NCI-H446 treated with DMSO at 0.1 percent for 48 hours (cell line): ENCODE data around the gene NDC80.
"Not testable (repeated sequence)": the region's sequence is repeated elsewhere in the genome, so short reads cannot be mapped to it uniquely, and the experiment has no call there.

ENCODE experiments used
- DNase-seq: peaks from one replicate; lab custom pipeline; 2025; lab: John Stamatoyannopoulos, UW

The NDC80 gene

DNA sequence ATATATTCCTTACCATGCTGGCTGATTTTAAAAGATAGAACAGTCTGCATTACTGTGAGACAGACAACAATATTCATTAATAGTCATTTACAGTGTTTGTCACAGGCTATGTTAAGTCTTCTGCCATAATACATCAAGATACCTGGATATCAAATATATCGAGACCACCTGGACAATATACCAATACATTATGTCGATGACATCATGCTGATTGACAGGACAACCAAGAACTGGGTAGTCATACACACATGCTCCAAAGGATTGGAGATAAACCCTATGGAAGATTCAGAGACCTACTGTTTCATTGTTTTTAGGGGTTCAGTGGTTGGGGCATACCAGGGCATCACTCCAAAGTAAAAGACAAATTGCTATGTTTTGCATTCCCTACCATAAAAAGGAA lies 57.6 kb downstream of the NDC80 start:
- DNase-seq, result no peak

DNA sequence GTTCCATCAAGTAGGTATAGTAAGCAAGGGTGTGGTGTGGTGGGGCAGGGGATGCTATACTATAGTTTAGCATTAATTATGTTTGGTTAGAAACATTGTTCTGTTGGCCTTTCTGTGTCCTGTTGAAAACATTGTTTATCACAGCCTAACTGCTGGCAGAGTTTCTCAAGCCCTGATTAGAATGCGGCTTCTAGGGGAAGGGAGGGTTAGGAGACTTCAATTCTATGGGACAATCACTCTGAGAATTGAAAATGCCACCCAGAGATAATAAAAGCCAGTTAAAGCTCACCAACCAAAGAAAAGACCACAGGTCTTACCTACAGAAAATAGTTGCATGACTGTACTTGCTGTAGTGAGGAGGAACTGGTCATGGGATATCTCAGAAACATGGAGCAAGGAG lies 64.2 kb downstream of the NDC80 start:
- DNase-seq, result no peak

- DNase-seq, result no peak
Measured at GRCh38 chr18:2636126-2636631, 64.8 kb downstream of the NDC80 start.

DNA sequence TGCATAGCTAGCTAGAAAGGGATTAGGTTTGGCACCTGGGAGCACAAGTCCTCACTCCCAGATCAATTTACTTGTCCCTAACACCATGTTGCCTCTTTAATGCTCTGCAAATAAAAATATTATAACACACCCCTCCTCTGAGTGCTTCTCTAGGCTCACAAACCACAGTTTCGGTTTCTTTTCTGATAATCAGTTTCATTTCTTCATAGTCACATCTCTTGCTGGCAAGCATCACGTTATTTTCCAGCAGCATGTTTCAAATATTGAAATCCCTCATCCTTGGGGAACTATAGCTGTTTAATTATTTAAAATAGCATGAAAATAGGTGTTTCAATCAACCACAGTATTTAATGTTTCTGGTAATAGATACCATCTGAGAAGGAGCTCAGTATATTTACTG lies 70.3 kb downstream of the NDC80 start:
- DNase-seq, result no peak

GRCh38 chr18:2642771-2643170 lies 71.4 kb downstream of the NDC80 start:
- no peak for DNase-seq

DNA sequence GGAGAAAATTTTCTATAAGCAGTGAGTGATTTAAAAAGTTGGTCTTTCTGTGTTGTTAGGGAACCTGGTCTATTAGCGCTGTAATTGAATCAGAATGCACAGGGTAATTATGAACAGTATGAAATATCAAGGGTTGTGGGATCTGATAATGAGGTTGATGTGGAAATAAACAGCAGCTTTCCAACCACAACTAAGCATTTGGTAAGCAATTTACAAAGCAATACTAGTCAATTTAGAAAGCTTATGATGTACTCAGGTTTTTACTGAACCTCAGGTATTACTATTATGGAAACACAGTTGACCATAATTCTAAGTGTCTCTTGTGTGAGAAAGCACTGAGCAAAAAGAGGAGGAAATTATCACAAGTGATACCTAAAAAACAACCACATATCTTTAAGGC lies 73.2 kb downstream of the NDC80 start:
- no peak for DNase-seq

DNA sequence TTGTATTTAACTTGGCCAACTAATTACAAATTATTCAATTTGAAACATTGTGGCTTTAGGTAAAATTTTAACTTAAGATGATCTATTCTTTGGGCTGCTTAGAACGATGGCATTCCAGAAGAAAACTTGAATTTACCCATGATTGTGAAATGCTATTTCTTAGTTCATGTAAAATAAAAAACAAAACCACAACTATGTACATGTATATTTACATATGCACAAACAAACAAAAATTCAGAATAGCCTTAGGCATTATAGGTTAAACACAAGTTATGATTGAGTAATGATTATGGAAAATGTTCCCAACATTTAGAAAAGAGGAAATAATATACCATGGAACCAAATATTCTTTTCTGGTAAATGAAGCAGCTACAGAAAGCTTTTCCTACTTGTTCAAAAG lies 80.6 kb downstream of the NDC80 start:
- no peak for DNase-seq

- DNase-seq, result no peak
Measured at GRCh38 chr18:2653467-2653866, 82.1 kb downstream of the NDC80 start.

- DNase-seq, result no peak
Measured at GRCh38 chr18:2654169-2654927, 83.0 kb downstream of the NDC80 start.

- DNase-seq, result no peak
Measured at GRCh38 chr18:2654928-2655177, 83.5 kb downstream of the NDC80 start.

DNA sequence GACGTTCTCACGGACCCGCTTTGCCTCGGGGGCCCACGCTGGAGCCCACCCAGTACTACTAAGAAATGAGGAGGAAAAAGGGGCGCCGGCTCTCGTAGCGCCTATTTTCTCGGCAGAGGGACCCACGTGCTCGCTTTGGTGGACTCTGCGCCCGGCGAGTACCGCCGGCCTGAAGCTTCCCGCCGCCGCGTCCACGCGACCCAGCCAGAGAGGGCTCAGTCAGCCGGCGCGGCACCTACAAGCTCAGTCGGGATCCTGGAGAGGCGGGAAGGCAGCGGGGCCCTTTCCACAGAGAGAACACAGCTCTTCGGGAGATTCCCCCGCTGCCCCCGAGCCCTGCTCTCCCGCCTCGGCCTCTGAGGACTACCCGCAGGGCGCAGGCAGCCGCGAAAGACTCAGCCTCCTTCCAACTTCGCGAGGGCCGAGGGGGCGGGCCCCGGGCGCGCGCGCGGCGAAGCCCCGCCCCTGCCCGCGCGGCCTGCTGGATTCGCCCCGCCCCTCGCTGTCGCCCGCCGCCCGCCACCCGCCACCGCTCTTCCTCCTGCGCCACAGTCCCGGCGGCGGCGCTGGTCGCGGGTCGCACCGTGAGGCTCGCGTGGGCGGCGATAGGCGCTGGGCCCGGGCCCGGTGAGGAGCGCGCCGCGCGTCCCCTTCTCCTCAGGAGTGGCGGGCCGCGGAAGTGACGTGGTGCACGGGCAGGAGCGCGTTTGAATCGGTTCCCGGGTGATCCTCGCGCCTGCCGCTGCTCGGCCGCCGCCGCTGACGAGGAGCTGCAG lies 84.0 kb downstream of the NDC80 start, which contains the start of gene SMCHD1:
Gene SMCHD1 (plus strand): TSS at position 549 of the 776 bp plus-strand sequence. CDS start 350 bp downstream, outside the sequence.
- DNase-seq, result peak; percentile 81

- no peak for DNase-seq
Measured at GRCh38 chr18:2655954-2656236, 84.5 kb downstream of the NDC80 start.

DNA sequence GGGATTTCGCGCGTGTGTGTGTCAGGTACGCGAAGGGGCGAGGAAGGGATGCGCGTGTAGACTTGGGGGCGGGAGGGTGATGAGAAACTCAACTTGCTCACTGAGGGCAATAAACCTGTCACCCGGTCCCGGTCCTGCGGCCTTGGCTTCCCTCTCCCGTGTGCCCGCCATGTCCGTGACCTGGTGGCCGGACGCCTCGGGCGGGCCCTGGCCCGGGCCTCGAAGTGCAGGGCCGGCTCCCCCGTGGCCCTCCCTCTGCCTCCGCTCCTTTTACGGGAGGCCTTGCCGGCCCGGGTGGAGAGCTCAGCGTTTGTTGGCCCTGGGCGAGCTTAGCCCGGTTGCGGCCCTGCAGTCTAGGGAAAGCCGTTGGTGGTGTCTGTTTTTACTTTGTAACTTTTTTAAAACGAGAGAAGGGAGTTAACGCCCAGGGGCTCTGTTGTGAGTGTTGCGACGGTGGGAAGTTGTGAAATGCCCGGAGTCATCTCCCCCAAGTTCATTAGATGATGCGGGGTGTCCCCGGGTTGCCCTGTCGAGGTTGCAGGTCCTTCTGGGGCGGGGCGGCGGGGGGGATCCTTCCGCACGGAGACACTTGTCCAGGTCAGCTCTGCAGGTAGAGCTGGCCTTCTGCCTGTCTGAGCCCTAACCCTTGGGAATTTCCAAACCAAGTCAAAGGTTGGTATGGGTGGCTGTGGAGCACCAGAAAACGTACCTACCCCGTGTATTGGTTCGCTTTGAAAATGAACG lies 85.1 kb downstream of the NDC80 start:
- DNase-seq, result no peak

GRCh38 chr18:2656981-2657512 lies 85.7 kb downstream of the NDC80 start:
- no peak for DNase-seq

DNA sequence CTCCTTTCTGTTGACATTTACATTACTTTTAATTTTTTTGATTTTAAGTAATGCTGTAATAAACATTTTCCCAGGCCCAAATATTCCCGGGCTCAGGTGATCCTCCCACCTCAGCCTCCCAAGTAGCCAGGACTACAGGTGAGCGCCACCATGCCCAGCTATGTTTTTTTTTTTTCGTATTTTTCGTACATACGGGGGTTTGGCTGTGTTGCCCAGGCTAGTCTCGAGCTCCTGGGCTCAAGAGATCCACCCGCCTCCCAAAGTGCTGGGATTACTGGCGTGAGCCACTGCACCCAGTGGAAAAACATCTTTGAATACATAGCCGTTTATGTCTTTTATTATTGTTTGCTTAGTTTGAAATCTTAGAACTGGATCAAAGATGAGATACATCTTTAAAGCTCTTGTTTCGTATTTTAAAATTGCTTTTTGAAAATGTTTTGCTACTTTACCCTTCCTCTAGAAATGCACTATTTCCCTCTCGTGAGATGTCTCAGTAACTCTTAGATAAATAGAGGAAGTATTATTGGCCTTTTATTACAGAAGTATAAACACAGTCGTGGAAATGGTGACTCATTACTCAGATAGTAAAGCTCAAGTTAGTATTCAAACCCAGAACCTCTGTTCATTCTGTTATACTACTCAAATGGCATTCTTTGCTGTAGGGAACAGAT lies 86.6 kb downstream of the NDC80 start:
- DNase-seq, result no peak

DNA sequence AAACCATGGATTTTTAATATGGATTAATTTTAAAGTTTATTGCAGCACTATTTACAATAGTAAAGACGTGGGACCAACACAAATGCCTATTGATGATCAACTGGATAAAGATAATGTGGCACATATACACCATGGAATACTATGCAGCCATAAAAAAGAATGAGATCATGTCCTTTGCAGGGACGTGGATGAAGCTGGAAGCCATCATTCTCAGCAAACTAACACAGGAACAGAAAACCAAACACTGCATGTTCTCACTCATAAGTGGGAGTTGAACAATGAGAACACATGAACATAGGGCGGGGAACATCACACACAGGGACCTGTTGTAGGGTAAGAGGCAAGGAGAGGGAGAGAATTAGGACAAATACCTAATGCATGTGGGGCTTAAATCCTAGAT lies 89.5 kb downstream of the NDC80 start:
- DNase-seq, result not testable (repeated sequence)

- not testable (repeated sequence) for DNase-seq
Measured at GRCh38 chr18:2662288-2662687, 90.9 kb downstream of the NDC80 start.

DNA sequence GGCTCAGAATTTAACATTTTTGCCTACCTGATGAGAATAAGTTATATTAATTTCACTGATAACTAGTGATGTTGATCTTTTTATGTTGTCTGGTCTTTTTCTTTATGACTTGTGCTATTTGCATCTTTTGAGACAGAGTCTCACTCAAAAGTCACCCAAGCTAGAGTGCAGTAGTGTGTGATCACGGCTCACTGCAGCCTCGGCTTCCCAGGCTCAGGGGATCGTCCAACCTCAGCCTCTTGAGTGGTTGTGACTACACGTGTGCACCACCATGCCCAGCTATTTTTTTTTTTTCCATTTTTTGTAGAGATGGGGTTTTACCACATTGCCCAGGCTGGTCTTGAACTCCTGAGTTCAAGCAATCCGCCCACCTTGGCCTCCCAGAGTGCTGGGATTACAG lies 91.6 kb downstream of the NDC80 start:
- DNase-seq, result no peak
